Activated B cell treated with CpG ODN at 0.5 μM for 24 hours (primary cell): ENCODE results near the gene SLC16A13. TPM values are rescaled to one million over a fixed set of nuclear protein-coding genes. Genes with fewer than 3 reads are reported as not detected.
"Not testable (repeated sequence)": the region's sequence is repeated elsewhere in the genome, so short reads cannot be mapped to it uniquely, and the experiment has no call there.

Experiments
- ATAC-seq: fragments of 200-7000 bp; cut with Tn5 transposase; one replicate; pipeline ENCODE4 v1.10.0; 2021; ENCODE audit warnings: low read depth, mild to moderate bottlenecking, moderate library complexity
- CTCF ChIA-PET: fragments of 350-600 bp; sonication (Branson Sonifier 250); formaldehyde crosslinking; loops from one replicate; lab custom pipeline; 2021; ENCODE audit warnings: antibody characterized with exemption; lab: Charles Lee
- POLR2A ChIA-PET: fragments of 350-600 bp; sonication (Branson Sonifier 250); formaldehyde crosslinking; loops from one replicate; lab custom pipeline; 2021; ENCODE audit warnings: antibody characterized with exemption; lab: Charles Lee
- DNase-seq: peaks from one replicate; pipeline ENCODE4 v3.0.0; 2022
- H3K27ac Mint-ChIP-seq: one replicate; pipeline ENCODE4 v1.8.0; 2020; ENCODE audit warnings: mixed read lengths
- H3K27me3 Mint-ChIP-seq: one replicate; pipeline ENCODE4 v1.8.0; 2021; ENCODE audit warnings: mixed read lengths
- H3K36me3 Mint-ChIP-seq: one replicate; pipeline ENCODE4 v1.8.0; 2021; ENCODE audit warnings: low read depth, mixed read lengths
- H3K4me1 Mint-ChIP-seq: one replicate; pipeline ENCODE4 v1.8.0; 2021; ENCODE audit warnings: mixed read lengths
- H3K4me3 Mint-ChIP-seq: one replicate; pipeline ENCODE4 v1.8.0; 2020; ENCODE audit warnings: mild to moderate bottlenecking, mixed read lengths
- H3K9me3 Mint-ChIP-seq: one replicate; pipeline ENCODE4 v1.8.0; 2020; ENCODE audit warnings: mixed read lengths
- CTCF ChIP-seq: fragments of 200-600 bp; IDR thresholded peaks from one replicate; pipeline ENCODE4 v1.8.0; 2022; ENCODE audit warnings: antibody characterized with exemption, mild to moderate bottlenecking
- intact Hi-C: fragments of 100-400 bp; cut with micrococcal nuclease; formaldehyde crosslinking; loops from one replicate; pipeline ENCODE4 v1.15.1; 2024
- total RNA-seq: library from RNA; stranded (reverse); gene quantifications from 2 replicates; pipeline ENCODE4 v1.2.3, GENCODE V29; 2022

SLC16A13 gene, protein sequence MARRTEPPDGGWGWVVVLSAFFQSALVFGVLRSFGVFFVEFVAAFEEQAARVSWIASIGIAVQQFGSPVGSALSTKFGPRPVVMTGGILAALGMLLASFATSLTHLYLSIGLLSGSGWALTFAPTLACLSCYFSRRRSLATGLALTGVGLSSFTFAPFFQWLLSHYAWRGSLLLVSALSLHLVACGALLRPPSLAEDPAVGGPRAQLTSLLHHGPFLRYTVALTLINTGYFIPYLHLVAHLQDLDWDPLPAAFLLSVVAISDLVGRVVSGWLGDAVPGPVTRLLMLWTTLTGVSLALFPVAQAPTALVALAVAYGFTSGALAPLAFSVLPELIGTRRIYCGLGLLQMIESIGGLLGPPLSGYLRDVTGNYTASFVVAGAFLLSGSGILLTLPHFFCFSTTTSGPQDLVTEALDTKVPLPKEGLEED
- total RNA-seq: 10.4 and 11.8 TPM in 2 replicates

DNA sequence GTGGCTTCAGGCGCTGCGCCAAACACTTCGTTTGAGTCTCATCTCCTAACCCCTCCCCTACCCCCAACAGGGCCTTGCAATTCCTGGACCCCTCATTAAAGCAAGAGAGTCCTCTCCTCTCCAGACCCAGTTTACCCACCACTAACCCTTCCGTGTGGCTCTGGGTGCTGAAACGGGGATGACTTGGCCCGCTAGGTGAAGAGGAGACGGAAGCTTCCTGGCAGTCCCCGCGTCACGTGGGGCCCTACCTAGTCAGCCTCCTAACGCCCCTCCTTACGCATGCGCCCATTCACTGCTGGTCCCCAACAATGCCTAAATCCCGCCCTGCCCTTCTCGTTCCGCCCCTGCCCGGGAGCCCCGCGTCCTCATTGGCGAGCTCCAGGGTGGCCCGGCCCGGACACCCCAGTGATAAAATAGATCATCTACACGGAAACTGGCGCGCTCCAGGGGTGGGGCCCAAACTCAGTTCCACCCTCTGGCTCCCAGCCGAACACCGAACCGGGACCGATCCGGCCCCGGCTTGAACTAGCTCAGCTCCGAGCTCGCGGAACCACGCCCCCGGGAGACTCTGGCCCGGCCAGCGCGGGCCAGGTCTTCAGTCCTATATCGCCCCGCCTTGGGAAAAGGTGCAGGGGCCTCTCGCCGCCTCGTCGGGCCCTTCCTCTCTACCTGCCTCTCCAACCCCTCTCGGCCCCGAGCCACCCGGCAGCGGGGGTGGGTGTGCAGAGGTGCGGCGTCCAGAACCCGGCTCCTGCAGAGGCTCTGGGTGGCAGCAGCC lies at the start of gene SLC16A13:
SLC16A13 (plus strand) TSS at position 425 of the 778 bp plus-strand sequence. CDS start 368 bp downstream, outside the sequence.
- no peak for TF ChIP-seq CTCF
- peaks cover 8% of the 10 kb centered on the region for H3K36me3 Mint-ChIP-seq
- intact Hi-C loops: loop anchor here (1.0 kb wide), 3 partner anchors 8 to 21 kb away; a partner anchor contains a TSS

DNA sequence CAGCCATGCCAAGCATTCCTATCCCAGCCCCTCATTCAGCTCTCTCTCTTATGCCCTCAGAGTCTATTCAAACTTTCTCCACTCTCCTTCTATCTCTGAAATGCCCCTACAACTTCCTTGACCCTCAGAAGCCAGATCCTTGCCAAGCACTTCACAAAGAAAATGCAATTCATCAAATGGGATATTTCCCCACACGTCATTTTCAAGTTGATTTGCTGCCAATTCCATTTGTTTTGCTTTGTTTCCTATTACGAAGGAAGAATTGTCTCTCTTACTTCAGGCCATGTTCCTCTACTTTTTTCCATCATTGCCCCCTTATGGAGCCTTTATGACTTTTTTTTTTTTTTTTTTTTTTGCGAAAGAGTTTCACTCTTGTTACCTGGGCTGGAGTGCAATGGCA lies 49.1 kb upstream of the SLC16A13 start:
- H3K36me3 Mint-ChIP-seq: no peaks in the 10 kb centered on the region
- intact Hi-C loops: no loop called here
- ATAC-seq (no peak), DNase-seq (no peak)
- CTCF ChIA-PET: no interaction called here
- no peaks in the 10 kb centered on the region for H3K4me1 Mint-ChIP-seq
- POLR2A ChIA-PET: no interaction called here
- no peak overlapping the region for H3K4me3 Mint-ChIP-seq
- H3K9me3 Mint-ChIP-seq: no peaks in the 10 kb centered on the region
- no peak for TF ChIP-seq CTCF
- no peaks in the 10 kb centered on the region for H3K27me3 Mint-ChIP-seq
- no peak overlapping the region for H3K27ac Mint-ChIP-seq

More for the DNA sequence above, at the start of gene SLC16A13:
- DNase-seq: peak; percentile 92
- Mint-ChIP-seq H3K27me3 (no peaks in the 10 kb centered on the region), H3K9me3 (no peaks in the 10 kb centered on the region), H3K27ac (peak within 1 kb of the TSS; percentile 98), H3K4me3 (peak within 1 kb of the TSS; percentile 94), H3K4me1 (peaks cover 42% of the 10 kb centered on the region)
- ChIA-PET CTCF (interaction anchor here (1.0 to 1.2 kb wide), 7 partner anchors 10 to 125 kb away, joined by 3 to 12 read pairs (median 4); no protein-coding TSS in a partner anchor), POLR2A (interaction anchor here (0.6 to 3.9 kb wide), 30 partner anchors 8 to 1212 kb away, joined by 3 to 112 read pairs (median 4); partner anchors contain the start of genes ACADVL, BCL6B, CTC1 and CTDNEP1)
- peak; percentile 95 for ATAC-seq

- intact Hi-C loops: no loop called here
- TF ChIP-seq CTCF: no peak
- ChIA-PET POLR2A (no interaction called here), CTCF (interaction anchor here (0.8 kb wide), 1 partner anchor 79 kb away, joined by 3 read pairs; no protein-coding TSS in a partner anchor)
- ATAC-seq: no peak
- no peak overlapping the region for H3K4me3 Mint-ChIP-seq
- H3K9me3 Mint-ChIP-seq: no peaks in the 10 kb centered on the region
- no peak overlapping the region for H3K27ac Mint-ChIP-seq
- H3K4me1 Mint-ChIP-seq: peaks cover 2% of the 10 kb centered on the region
- no peaks in the 10 kb centered on the region for H3K36me3 Mint-ChIP-seq
- no peaks in the 10 kb centered on the region for H3K27me3 Mint-ChIP-seq
- DNase-seq: no peak
Measured at GRCh38 chr17:6989779-6990178, 46.0 kb upstream of the SLC16A13 start.

DNA sequence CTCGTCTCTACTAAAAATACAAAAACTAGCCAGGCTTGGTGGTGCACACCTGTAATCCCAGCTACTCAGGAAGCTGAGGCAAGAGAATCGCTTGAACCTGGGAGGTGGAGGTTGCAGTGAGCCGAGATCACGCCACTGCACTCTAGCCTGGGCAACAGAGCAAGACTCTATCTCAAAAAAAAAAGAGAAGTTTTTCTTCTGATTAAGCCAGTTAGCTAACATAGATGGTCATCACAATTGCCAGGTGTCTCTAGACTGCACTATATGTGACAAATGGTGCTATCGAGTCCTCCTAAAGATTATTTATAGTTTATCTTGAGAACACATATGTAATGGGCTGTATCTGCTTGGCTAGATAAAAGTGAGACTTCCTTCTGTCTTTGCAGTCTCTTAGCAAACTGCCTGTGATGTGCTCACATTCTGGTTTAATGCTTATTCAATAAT lies 42.2 kb upstream of the SLC16A13 start:
- DNase-seq, ATAC-seq, H3K9me3 Mint-ChIP-seq, H3K27me3 Mint-ChIP-seq, intact Hi-C loops, H3K27ac Mint-ChIP-seq, H3K4me3 Mint-ChIP-seq, H3K4me1 Mint-ChIP-seq: not testable (repeated sequence)
- ChIA-PET CTCF (interaction anchor here (1.9 kb wide), 1 partner anchor 11 kb away, joined by 5 read pairs; no protein-coding TSS in a partner anchor), POLR2A (interaction anchor here (0.6 kb wide), 1 partner anchor 1508 kb away, joined by 3 read pairs; the partner anchor contains the start of gene DERL2)
- H3K36me3 Mint-ChIP-seq: peaks cover 20% of the 10 kb centered on the region

DNA sequence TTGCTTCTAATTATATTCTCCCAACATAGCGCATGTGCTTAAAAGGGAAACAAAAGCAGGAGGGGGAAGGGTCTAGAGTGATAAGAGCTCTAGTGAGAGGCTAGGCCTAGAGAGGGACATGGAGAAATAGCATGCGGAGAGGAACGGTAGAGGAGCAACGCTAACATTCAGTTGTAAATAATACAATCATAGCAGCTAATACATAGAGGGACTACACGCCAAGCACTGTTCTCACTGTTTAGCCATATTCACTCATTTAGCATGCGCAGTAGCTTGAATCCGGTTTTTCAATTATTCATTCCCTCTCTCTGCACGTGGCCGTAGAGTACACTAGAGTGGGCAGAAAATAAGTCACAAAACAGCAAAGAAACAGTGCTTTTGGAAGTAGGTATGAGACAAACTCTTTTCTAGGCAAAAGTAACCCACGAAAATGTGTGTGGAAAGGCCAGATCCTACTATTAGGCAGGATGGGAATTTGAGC lies 41.7 kb upstream of the SLC16A13 start:
- Mint-ChIP-seq H3K36me3 (peaks cover 25% of the 10 kb centered on the region), H3K27me3 (no peaks in the 10 kb centered on the region), H3K4me3 (no peak overlapping the region), H3K4me1 (peaks cover 2% of the 10 kb centered on the region), H3K9me3 (no peaks in the 10 kb centered on the region), H3K27ac (no peak overlapping the region)
- ChIA-PET POLR2A (interaction anchor here (0.6 kb wide), 1 partner anchor 1508 kb away, joined by 3 read pairs; the partner anchor contains the start of gene DERL2), CTCF (interaction anchor here (1.9 kb wide), 1 partner anchor 10 kb away, joined by 5 read pairs; no protein-coding TSS in a partner anchor)
- no peak for TF ChIP-seq CTCF
- ATAC-seq (no peak), DNase-seq (no peak)
- intact Hi-C loops: no loop called here
